Panc1 (cell line): ENCODE results near the gene HBS1L. TPM values are rescaled to one million over a fixed set of nuclear protein-coding genes. Genes with fewer than 3 reads are reported as not detected.

ENCODE experiments used
- ATAC-seq: fragments of 200-7000 bp; cut with Tn5 transposase; 2 replicates; pipeline ENCODE4 v1.9.1; 2020; ENCODE audit warnings: mild to moderate bottlenecking, moderate library complexity
- BruUV-seq: library from RNA; stranded (reverse); fragments of 400-500 nt; replicated peaks from 2 replicates; lab custom pipeline; 2021; lab: Mats Ljungman, UMichigan
- CTCF ChIA-PET: fragments of 300-600 bp; sonication (Branson Sonifier 250); formaldehyde crosslinking; loops from one replicate; lab custom pipeline; 2022; ENCODE audit warnings: antibody characterized with exemption; lab: Charles Lee
- POLR2A ChIA-PET: fragments of 300-600 bp; sonication (Branson Sonifier 250); formaldehyde crosslinking; loops from one replicate; lab custom pipeline; 2022; ENCODE audit warnings: antibody characterized with exemption; lab: Charles Lee
- DNase-seq: peaks from one replicate; pipeline ENCODE4 v3.0.0-alpha.2; 2010; ENCODE audit warnings: low read depth, low spot score
- H3K27ac ChIP-seq: 2 replicates; pipeline ENCODE4 v1.5.1; 2011; ENCODE audit warnings: mild to moderate bottlenecking, low read length, inconsistent platforms
- H3K27me3 ChIP-seq: fragments of 200-500 bp; sonication (Bioruptor generic); 2 replicates; pipeline ENCODE4 v1.6.0; 2014; ENCODE audit warnings: low read length, inconsistent platforms; ENCODE audit not compliant: control insufficient read depth, insufficient read depth
- H3K36me3 ChIP-seq: fragments of 200-500 bp; sonication (Bioruptor generic); 2 replicates; pipeline ENCODE4 v1.5.1; 2014; ENCODE audit warnings: inconsistent platforms, mild to moderate bottlenecking, low read length, moderate library complexity; ENCODE audit not compliant: control insufficient read depth, insufficient read depth
- H3K4me1 ChIP-seq: 2 replicates; pipeline ENCODE4 v1.5.1; 2011; ENCODE audit warnings: inconsistent platforms, mild to moderate bottlenecking, low read length, moderate library complexity; ENCODE audit not compliant: control insufficient read depth, insufficient read depth
- H3K4me3 ChIP-seq, 2 experiments: 2 replicates each; pipeline ENCODE4 v1.5.1; 2011 to 2012; ENCODE audit warnings: low read depth in 2 of 2, low read length in 2 of 2, mild to moderate bottlenecking in 2 of 2, inconsistent platforms in 1 of 2, moderate library complexity in 1 of 2
- H3K9me3 ChIP-seq: fragments of 200-500 bp; sonication (Bioruptor generic); 2 replicates; pipeline ENCODE4 v1.5.1; 2014; ENCODE audit warnings: low read depth, mild to moderate bottlenecking, inconsistent platforms, low read length, moderate library complexity; ENCODE audit not compliant: control insufficient read depth, insufficient read depth
- POLR2AphosphoS5 ChIP-seq: IDR thresholded peaks from 2 replicates; pipeline ENCODE4 v1.6.1; 2012; ENCODE audit warnings: mild to moderate bottlenecking, low read depth, low read length, moderate library complexity
- REST ChIP-seq, 2 experiments: IDR thresholded peaks; 2 replicates each; pipeline ENCODE4 v1.6.1; 2011 to 2012; ENCODE audit warnings: low read depth in 2 of 2, control low read depth in 1 of 2, low read length in 1 of 2, mild to moderate bottlenecking in 1 of 2, moderate library complexity in 1 of 2; ENCODE audit not compliant: insufficient read depth in 1 of 2
- SIN3A ChIP-seq: IDR thresholded peaks from 2 replicates; pipeline ENCODE4 v1.6.1; 2012; ENCODE audit warnings: low read depth, mild to moderate bottlenecking, low read length, moderate library complexity, borderline replicate concordance; ENCODE audit not compliant: insufficient read depth
- TCF7L2 ChIP-seq: IDR thresholded peaks from 2 replicates; pipeline ENCODE4 v1.6.1; 2011; ENCODE audit warnings: mild to moderate bottlenecking, low read depth, low read length, inconsistent platforms
- in situ Hi-C: cut with HindIII; loops from 2 replicates; pipeline ENCODE4 v1.10.0; 2016; ENCODE audit warnings: low sequenced_read_pairs, low pct_unique_long_range_greater_than_20kb
- intact Hi-C: fragments of 100-400 bp; cut with micrococcal nuclease; formaldehyde crosslinking; loops from one replicate; pipeline ENCODE4 v1.10.0; 2022; ENCODE audit not compliant: unreplicated experiment
- total RNA-seq: library from RNA; stranded (reverse); gene quantifications from one replicate; pipeline ENCODE4 v1.2.1, GENCODE V29; 2021; ENCODE audit not compliant: unreplicated experiment
- TF ChIP-seq, protein P1 (sequence below): fragments of 450-650 bp; IDR thresholded peaks from 2 replicates; pipeline ENCODE4 v1.5.1; 2017; ENCODE audit warnings: mild to moderate bottlenecking

HBS1L gene
- total RNA-seq, 1 experiment from 2014 or later, result 79.2 TPM

DNA sequence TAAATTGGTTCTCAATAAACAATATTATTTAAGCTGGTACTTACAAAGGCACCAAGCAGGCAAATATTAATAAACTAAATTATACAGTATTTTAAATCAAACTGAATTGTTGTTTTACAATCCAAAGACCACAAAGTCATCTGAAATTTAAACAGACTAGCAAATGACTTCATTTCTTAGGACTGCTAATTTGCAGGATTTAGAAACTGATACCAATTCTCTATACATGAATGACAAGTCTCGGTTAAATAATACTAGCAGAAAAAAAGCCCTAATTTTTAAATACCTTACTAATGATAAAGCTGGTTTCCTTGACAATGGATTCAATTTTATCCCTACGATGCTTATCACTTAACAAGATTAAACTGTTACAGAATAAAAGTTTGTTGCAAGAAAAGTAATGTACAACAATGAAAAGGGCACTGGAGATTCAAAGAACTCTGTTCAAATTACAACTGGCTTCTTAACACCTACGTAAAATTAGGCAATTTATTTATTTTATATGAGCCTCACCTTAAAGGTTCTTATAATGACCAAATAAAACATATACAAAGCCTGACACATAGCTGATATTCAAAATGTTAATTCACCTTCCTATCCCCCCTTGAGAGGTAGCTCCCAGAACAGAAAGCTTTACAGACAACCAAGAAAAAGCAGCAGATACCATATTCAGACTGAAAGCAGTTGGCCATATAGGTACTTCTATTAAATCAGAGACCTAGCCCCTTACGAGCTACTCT, 33.1 kb downstream of the HBS1L start:
- in situ Hi-C loops (no loop called here), intact Hi-C loops (no loop called here)
- POLR2A ChIA-PET, result no interaction called here

DNA sequence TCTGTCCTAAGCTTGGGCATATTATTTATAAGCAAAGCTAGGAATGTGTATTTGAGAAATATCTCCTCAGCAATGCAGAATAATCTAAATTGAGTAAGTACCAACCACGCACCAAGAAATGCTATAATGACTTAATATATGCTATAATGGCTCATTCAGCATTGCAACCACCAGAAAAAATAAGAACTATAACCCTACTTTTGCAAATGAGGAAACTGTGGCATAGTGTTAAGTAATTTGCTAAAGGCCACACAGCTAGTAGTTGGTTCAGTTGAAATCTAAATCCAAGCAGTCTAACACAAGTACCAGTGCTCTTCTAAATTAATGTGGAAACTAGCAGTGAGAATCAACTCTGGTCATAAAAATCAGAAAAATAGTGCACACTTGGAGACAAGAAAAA, 35.7 kb downstream of the HBS1L start:
- BruUV-seq, result no TSS peak
- Histone ChIP-seq H3K27ac (no peak overlapping the region), H3K9me3 (no peaks in the 10 kb centered on the region), H3K4me1 (no peaks in the 10 kb centered on the region), H3K27me3 (no peaks in the 10 kb centered on the region), H3K36me3 (peaks cover 3% of the 10 kb centered on the region; the same call in 1 of the 2 replicates), H3K4me3 (no peak overlapping the region)
- TF ChIP-seq POLR2AphosphoS5 (no peak), REST (IDR thresholded peaks at IDR 0.05; ENCODE audit: insufficient read depth in 1 of 2, low read depth in 2 of 2, low read length in 1 of 2) (no peak), SIN3A (no peak), TCF7L2 (no peak)
- TF ChIP-seq, protein P1, sequence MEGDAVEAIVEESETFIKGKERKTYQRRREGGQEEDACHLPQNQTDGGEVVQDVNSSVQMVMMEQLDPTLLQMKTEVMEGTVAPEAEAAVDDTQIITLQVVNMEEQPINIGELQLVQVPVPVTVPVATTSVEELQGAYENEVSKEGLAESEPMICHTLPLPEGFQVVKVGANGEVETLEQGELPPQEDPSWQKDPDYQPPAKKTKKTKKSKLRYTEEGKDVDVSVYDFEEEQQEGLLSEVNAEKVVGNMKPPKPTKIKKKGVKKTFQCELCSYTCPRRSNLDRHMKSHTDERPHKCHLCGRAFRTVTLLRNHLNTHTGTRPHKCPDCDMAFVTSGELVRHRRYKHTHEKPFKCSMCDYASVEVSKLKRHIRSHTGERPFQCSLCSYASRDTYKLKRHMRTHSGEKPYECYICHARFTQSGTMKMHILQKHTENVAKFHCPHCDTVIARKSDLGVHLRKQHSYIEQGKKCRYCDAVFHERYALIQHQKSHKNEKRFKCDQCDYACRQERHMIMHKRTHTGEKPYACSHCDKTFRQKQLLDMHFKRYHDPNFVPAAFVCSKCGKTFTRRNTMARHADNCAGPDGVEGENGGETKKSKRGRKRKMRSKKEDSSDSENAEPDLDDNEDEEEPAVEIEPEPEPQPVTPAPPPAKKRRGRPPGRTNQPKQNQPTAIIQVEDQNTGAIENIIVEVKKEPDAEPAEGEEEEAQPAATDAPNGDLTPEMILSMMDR, result no peak
- intact Hi-C loops, result no loop called here
- CTCF ChIA-PET, result no interaction called here
- in situ Hi-C loops, result no loop called here
- ATAC-seq (no peak), DNase-seq (no peak)
- POLR2A ChIA-PET, result no interaction called here

More for the DNA sequence above, 33.1 kb downstream of the HBS1L start:
- Histone ChIP-seq H3K4me3 (no peak overlapping the region), H3K4me1 (no peaks in the 10 kb centered on the region; the same call in 1 of the 2 replicates), H3K9me3 (no peaks in the 10 kb centered on the region), H3K36me3 (peaks cover 3% of the 10 kb centered on the region; the same call in 1 of the 2 replicates), H3K27ac (no peak overlapping the region), H3K27me3 (no peaks in the 10 kb centered on the region)
- DNase-seq (no peak), ATAC-seq (no peak)
- TF ChIP-seq TCF7L2, result no peak
- TF ChIP-seq, protein P1, result no peak
- no peak for TF ChIP-seq POLR2AphosphoS5
- no peak for TF ChIP-seq SIN3A
- no peak for TF ChIP-seq REST (IDR thresholded peaks at IDR 0.05; ENCODE audit: insufficient read depth in 1 of 2, low read depth in 2 of 2, low read length in 1 of 2)
- CTCF ChIA-PET, result no interaction called here
- no TSS peak for BruUV-seq
